ENCODE results near the gene DNAH5.

The DNAH5 gene

DNA sequence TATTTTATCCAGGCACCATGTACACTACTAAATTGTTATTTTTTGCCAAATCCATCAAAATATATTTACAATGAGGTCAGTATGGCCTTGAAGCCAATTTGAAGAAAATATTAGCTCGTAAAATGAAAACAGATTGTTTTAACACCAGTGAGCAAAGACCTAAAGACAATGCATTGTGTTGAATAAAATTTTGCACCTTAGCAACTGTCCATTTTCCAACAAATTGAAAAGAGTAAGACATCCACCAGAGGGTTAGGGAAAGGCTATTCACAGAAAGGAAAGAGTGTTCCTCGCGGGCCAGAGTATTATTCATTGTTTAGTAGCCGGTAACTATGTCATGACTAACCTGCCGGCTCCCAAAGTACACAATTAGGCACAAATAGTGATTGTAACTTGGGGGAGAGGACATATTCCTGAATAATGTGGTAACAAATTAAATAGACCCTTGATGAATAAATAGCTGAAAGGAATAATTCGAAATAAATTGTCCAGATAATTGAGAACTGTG lies 213.3 kb downstream of the DNAH5 start:
- DNase-seq (ENCODE audit: low spot score), result no peak

GRCh38 chr5:13708906-13709305 lies 235.6 kb downstream of the DNAH5 start:
- DNase-seq (ENCODE audit: low spot score), result no peak

DNA sequence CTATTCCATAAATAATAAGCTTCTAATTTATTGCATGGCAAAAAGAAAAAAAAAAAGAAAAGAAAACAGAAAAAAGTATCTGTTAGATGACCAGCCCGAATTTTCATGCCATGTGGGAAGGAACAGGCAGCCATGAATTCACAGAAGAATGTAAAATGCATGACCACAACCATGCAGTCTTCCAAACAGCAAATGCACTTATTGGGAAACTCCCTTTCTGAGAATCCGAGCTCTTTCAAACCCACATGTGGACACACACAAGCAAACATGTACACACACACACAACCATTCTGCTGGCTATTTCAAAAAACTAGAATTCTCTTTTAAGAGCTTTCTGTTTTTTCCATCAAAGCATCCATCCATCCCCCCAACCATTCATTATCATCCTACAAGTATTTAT lies 236.1 kb downstream of the DNAH5 start:
- no peak for DNase-seq (ENCODE audit: low spot score)

- no peak for DNase-seq (ENCODE audit: low spot score)
Measured at GRCh38 chr5:13704396-13704795, 240.1 kb downstream of the DNAH5 start.

DNA sequence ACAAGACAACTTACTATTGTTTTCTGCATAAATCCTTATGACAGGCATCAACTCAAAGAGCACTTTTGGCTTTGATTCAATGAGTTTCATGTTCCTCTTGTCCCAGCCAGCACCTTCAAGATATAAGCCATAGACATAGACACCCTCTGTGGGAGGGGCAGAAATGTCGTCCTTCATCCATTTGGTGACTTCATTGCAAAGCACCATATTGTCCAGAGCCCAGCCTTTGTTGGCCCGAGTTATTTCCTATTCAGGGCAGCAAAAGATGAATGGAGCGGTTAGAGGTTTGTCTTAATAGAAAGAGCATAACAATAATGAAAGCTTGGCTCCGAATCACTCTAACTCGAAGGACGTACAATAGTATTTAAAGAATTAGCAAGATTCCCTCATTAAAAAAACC lies 243.9 kb downstream of the DNAH5 start:
- no peak for DNase-seq (ENCODE audit: low spot score)

DNA sequence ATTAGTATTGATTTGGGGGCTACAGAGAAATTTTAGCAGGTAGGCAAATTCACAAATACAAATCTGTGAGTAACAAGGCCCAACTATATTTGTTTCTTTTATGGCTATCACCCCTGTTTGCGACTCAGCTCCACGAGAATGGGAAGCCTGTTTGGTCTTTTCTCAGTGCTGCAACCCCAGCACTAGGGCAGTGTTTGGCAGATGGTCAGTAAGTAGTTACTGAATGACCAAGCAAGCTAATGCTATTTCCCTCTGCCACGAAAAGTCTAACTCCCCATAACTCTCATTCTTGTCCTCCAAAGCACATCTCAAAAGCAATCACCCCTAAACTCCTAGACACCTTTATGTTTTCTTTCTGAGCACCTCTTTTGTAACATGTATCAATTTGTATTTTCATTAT lies 245.6 kb downstream of the DNAH5 start:
- no peak for DNase-seq (ENCODE audit: low spot score)

- DNase-seq (ENCODE audit: low spot score), result no peak
Measured at GRCh38 chr5:13695076-13695712, 249.3 kb downstream of the DNAH5 start.

DNA sequence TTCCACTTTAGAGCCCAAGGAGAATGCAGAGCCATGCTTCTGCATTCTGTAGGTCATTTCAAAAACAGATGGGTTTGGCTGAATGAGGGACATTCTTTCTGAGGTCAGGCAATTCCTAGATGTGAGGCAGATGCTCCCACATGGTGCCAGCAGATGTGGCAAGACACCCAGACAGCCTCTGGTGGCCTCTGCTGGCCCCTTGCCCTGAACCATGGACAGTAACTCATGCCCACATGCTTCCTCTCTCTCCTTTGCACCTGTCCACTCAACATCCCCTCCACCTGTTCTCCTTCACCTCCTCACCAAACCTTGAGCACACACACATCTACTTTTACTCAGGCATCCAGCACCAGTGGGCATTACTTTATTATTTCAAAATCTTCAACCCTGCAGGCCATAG lies 252.3 kb downstream of the DNAH5 start:
- no peak for DNase-seq (ENCODE audit: low spot score)

DNA sequence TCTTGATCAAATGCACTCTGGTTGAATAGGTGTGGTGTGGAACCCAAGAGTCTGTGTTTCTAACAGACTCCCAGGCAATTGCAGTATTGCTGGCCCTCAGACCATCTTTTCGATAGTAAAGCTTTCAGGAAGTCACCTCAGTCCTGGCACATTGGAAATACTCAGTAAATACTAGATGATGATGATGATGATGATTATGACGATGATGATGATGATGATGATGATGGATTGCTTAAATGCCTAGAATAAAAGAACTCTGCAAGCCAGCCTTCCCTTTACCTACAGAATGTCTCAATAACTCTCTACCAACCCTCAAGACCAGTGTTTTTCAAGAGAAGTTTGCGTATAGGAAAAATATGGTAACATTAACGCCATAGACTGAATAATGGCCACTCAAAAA lies 268.0 kb downstream of the DNAH5 start:
- no peak for DNase-seq (ENCODE audit: low spot score)

DNA sequence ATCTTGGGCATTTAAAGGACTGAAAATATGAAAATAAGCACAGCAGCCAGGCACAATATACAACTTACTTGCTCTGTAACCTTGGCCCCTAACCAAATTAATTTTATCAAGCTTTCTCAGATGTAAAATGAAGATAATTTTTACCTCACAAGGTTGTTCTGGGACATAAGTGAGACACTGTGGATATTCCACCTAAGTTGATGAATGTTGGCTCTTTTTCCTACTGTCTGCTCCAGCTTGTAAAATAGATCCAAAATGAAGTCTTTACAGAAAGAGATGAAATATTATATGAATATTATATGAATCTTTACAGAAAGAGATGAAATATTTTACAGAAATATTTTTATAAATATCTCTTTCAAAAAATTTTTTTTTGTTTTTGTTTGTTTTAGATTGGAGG lies 270.1 kb downstream of the DNAH5 start:
- no peak for DNase-seq (ENCODE audit: low spot score)

- DNase-seq (ENCODE audit: low spot score), result no peak
Measured at GRCh38 chr5:13673511-13673910, 271.0 kb downstream of the DNAH5 start.

- DNase-seq (ENCODE audit: low spot score), result no peak
Measured at GRCh38 chr5:13664377-13664776, 280.1 kb downstream of the DNAH5 start.

GRCh38 chr5:13662626-13663025 lies 281.9 kb downstream of the DNAH5 start:
- no peak for DNase-seq (ENCODE audit: low spot score)

GRCh38 chr5:13661272-13661671 lies 283.2 kb downstream of the DNAH5 start:
- no peak for DNase-seq (ENCODE audit: low spot score)

DNA sequence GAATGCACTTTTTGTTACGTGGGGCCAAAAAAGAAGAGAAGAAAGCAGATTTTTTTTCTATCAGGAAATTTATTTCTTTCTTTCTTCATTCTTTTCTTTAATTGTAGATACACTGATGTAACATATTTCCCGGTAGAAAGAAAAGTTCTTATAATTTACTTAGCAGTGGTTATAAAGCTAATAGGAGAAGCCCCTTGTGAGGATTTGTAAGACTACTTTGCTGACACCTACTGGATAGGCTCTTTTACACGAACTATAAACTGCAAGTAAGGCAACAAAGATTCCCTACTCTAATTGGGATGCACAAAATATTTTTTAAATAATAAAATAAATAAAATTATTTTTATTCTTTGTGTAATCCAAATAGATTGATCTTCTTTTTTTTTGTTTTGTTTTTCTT lies 284.4 kb downstream of the DNAH5 start:
- no peak for DNase-seq (ENCODE audit: low spot score)

- DNase-seq (ENCODE audit: low spot score), result no peak
Measured at GRCh38 chr5:13659391-13659790, 285.1 kb downstream of the DNAH5 start.

GRCh38 chr5:13658761-13659160 lies 285.7 kb downstream of the DNAH5 start:
- DNase-seq (ENCODE audit: low spot score), result no peak

- DNase-seq (ENCODE audit: low spot score), result no peak
Measured at GRCh38 chr5:13658152-13658551, 286.3 kb downstream of the DNAH5 start.

GRCh38 chr5:13653709-13654108 lies 290.8 kb downstream of the DNAH5 start:
- no peak for DNase-seq (ENCODE audit: low spot score)

DNA sequence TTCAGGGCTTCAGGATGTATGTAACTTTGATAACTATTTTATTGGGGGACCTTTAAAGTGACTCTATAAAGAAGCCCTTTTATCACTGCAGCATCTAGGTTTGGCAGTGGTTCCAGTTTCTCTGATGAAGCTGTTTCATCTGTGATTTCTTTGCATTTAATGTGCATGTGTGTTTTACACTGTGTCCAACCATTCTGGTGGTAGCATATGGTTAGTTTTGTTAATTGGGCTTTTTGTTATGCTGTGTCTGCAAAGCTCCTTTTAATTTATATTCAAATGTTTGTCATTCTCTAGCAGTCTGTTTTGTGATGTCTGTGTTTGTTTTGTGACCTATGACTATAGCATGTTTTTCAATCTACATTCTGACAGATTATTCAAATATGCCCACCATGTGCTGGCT lies 294.8 kb downstream of the DNAH5 start:
- DNase-seq (ENCODE audit: low spot score), result no peak

GRCh38 chr5:13648822-13649221 lies 295.7 kb downstream of the DNAH5 start:
- no peak for DNase-seq (ENCODE audit: low spot score)

GRCh38 chr5:13643734-13644133 lies 300.8 kb downstream of the DNAH5 start:
- DNase-seq (ENCODE audit: low spot score), result no peak

- no peak for DNase-seq (ENCODE audit: low spot score)
Measured at GRCh38 chr5:13643196-13643595, 301.3 kb downstream of the DNAH5 start.

Measured in COLO829 (cell line).